Measurements from ENCODE around the gene CHCHD2.

GRCh38 chr7:56105508-56105907 is 768 bp downstream of the CHCHD2 start:
- TF ChIP-seq CTCF (IDR thresholded peaks at IDR 0.05) (no peak), POLR2A (IDR thresholded peaks at IDR 0.05) (no peak)

All from right lobe of liver (tissue), 4 donors.